ENCODE measurements around the gene ACY1. TPM values are rescaled to one million over a fixed set of nuclear protein-coding genes. Genes with fewer than 3 reads are reported as not detected.
A peak's percentile ranks its signal among the peaks of the same experiment; 100 is the strongest.

ACY1 gene
- total RNA-seq, 4 donors from 2014 or later = 165 to 426 (median 250) TPM

DNA sequence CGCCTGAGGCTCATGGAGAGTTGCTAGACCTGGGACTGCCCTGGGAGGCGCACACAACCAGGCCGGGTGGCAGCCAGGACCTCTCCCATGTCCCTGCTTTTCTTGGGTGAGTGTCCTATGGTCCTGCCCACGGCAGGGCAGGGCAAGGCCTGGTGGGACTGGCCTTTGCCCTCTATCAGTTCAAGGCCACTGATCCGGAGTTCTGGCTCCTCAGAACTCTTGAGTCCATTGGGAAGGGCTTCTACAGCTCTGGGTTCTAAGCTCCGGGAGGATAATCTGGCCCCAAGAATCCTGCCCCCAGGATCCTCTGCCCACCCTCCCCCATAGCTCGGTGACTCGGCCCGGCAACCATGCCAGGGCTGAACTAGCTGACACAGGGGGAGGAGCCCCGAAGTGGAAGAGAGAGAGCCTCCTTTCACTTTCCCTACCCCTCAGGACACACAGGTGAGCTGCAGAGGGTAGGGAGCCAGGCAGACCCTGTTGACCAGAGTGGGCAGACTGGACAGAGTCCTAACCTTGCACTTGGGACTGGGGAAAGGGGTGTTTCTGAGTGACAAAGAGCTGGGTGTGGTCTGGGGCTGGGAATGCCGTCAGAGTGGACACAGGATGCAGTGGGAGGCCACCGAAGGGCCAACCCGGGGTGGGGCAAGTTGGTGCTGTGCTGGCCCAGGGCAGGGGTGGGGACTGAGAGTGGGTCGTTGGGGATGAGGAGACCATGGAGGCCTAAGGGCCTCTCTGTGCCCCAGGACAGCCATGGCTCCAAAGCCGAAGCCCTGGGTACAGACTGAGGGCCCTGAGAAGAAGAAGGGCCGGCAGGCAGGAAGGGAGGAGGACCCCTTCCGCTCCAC lies 40.5 kb upstream of the ACY1 start:
- TF ChIP-seq, protein P1, sequence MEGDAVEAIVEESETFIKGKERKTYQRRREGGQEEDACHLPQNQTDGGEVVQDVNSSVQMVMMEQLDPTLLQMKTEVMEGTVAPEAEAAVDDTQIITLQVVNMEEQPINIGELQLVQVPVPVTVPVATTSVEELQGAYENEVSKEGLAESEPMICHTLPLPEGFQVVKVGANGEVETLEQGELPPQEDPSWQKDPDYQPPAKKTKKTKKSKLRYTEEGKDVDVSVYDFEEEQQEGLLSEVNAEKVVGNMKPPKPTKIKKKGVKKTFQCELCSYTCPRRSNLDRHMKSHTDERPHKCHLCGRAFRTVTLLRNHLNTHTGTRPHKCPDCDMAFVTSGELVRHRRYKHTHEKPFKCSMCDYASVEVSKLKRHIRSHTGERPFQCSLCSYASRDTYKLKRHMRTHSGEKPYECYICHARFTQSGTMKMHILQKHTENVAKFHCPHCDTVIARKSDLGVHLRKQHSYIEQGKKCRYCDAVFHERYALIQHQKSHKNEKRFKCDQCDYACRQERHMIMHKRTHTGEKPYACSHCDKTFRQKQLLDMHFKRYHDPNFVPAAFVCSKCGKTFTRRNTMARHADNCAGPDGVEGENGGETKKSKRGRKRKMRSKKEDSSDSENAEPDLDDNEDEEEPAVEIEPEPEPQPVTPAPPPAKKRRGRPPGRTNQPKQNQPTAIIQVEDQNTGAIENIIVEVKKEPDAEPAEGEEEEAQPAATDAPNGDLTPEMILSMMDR (IDR thresholded peaks at IDR 0.05) = no peak
- TF ChIP-seq POLR2AphosphoS5 (IDR thresholded peaks at IDR 0.05) (peak in 2 of 3 donors; percentile 51 to 58), POLR2A (IDR thresholded peaks at IDR 0.05) (peak; percentile 60), EP300 (IDR thresholded peaks at IDR 0.05; ENCODE audit: low read depth) (no peak)
- in situ Hi-C loops (cut with MboI; ENCODE audit: low pct_ligation_motif_present in 1 of 4, low pct_unique_long_range_greater_than_20kb in 1 of 4, low sequenced_read_pairs in 3 of 4) = no loop called here
- no peaks in the 10 kb centered on the region for H3K27me3 ChIP-seq
- H3K9me3 ChIP-seq = no peaks in the 10 kb centered on the region
- peak overlapping the region; percentile 27 to 46 (median 40) for H3K4me3 ChIP-seq
- peak; percentile 73 for DNase-seq
- peaks cover 18 to 30% (median 27%) of the 10 kb centered on the region in 4 donors for H3K4me1 ChIP-seq
- peak overlapping the region; percentile 89 to 97 (median 93) for H3K27ac ChIP-seq
- peaks cover 0 to 3% (median under 1%) of the 10 kb centered on the region in 4 donors for H3K36me3 ChIP-seq
- 32% methylated on average over 14 of the region's 17 CpGs; no CpG with 5 or more reads in 1 of the 2 donors for WGBS, 2 donors (ENCODE audit: low coverage in 1 of 2)
- intact Hi-C loops (cut with DNase I; ENCODE audit: low total_unique reads) = no loop called here

DNA sequence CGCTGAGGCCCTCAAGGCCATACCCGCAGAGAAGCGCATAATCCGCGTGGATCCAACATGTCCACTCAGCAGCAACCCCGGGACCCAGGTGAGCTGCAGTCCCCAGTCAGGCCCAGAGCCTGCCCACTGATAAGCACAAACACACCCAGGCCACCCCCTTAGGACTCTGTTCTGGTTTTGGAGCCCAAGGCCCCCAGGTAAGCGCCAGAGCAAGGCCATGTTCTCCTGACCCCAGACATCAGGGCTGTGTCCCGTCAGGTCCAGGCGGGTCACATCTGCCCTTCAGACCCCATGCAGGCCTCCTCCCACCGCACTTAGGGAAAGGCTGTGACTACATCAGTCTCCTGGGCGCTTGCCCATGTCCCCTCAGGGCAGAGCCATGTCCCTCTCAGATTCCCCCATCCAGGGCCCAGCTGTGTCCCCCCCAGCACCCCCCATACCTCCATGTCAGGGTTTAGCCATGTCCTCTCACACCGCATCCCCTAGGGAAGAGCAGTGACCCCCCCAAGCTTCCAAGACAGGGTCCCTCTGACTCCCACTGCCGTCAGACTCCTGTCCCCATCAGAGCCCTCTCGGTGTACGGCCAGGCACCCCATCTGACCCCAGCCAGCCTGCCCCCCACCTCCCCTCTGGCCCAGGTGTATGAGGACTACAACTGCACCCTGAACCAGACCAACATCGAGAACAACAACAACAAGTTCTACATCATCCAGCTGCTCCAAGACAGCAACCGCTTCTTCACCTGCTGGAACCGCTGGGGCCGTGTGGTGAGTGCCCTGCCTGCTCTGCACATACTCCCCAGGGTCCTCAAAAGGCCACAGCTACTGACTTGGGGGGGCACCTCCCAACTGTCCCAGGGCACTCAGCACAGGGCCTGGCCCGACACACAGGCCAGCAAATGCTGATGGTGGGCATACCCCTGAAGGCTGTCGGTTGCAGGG lies 39.6 kb upstream of the ACY1 start:
- WGBS, 2 donors (ENCODE audit: low coverage in 1 of 2) = 94% methylated on average over 21 of the region's 21 CpGs; no CpG with 5 or more reads in 1 of the 2 donors
- Histone ChIP-seq H3K27me3 (no peaks in the 10 kb centered on the region), H3K9me3 (no peaks in the 10 kb centered on the region), H3K36me3 (no peaks in the 10 kb centered on the region), H3K27ac (peak overlapping the region; percentile 89 to 97 (median 93)), H3K4me3 (no peak overlapping the region), H3K4me1 (peaks cover 18 to 30% (median 27%) of the 10 kb centered on the region in 4 donors)
- TF ChIP-seq POLR2AphosphoS5 (IDR thresholded peaks at IDR 0.05) (no peak), POLR2A (IDR thresholded peaks at IDR 0.05) (no peak), EP300 (IDR thresholded peaks at IDR 0.05; ENCODE audit: low read depth) (no peak)
- TF ChIP-seq, protein P1 (IDR thresholded peaks at IDR 0.05) = no peak
- intact Hi-C loops (cut with DNase I; ENCODE audit: low total_unique reads) = no loop called here
- in situ Hi-C loops (cut with MboI; ENCODE audit: low pct_ligation_motif_present in 1 of 4, low pct_unique_long_range_greater_than_20kb in 1 of 4, low sequenced_read_pairs in 3 of 4) = no loop called here
- DNase-seq = no peak

DNA sequence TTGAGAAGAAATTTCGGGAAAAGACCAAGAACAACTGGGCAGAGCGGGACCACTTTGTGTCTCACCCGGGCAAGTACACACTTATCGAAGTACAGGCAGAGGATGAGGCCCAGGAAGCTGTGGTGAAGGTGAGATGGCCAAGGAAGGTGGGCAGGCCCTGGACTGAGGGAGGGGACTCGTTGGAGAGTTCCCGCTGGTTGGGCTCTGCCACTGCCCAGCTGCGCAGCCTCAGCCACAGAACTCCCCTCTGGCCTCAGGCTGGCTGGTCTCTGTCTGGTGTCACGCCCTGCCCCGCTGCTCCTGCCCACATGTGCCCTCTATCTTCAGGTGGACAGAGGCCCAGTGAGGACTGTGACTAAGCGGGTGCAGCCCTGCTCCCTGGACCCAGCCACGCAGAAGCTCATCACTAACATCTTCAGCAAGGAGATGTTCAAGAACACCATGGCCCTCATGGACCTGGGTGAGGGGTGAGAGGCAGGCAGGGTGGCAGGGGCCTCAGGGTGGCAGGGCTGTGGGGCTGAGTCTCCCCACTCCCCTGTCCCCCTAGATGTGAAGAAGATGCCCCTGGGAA lies 38.8 kb upstream of the ACY1 start:
- in situ Hi-C loops (cut with MboI; ENCODE audit: low pct_ligation_motif_present in 1 of 4, low pct_unique_long_range_greater_than_20kb in 1 of 4, low sequenced_read_pairs in 3 of 4) (no loop called here), intact Hi-C loops (cut with DNase I; ENCODE audit: low total_unique reads) (loop anchor here (5.0 kb wide), 1 partner anchor 1868 kb away; no protein-coding TSS in a partner anchor)
- Histone ChIP-seq H3K4me3 (no peak overlapping the region), H3K27ac (no peak overlapping the region), H3K4me1 (peaks cover 18 to 30% (median 27%) of the 10 kb centered on the region in 4 donors), H3K27me3 (no peaks in the 10 kb centered on the region), H3K36me3 (no peaks in the 10 kb centered on the region), H3K9me3 (no peaks in the 10 kb centered on the region)
- 80 to 87% methylated on average over 1 to 11 of the region's 11 CpGs for WGBS, 2 donors (ENCODE audit: low coverage in 1 of 2)
- TF ChIP-seq EP300 (IDR thresholded peaks at IDR 0.05; ENCODE audit: low read depth) (no peak), POLR2AphosphoS5 (IDR thresholded peaks at IDR 0.05) (no peak)
- no peak for DNase-seq

DNA sequence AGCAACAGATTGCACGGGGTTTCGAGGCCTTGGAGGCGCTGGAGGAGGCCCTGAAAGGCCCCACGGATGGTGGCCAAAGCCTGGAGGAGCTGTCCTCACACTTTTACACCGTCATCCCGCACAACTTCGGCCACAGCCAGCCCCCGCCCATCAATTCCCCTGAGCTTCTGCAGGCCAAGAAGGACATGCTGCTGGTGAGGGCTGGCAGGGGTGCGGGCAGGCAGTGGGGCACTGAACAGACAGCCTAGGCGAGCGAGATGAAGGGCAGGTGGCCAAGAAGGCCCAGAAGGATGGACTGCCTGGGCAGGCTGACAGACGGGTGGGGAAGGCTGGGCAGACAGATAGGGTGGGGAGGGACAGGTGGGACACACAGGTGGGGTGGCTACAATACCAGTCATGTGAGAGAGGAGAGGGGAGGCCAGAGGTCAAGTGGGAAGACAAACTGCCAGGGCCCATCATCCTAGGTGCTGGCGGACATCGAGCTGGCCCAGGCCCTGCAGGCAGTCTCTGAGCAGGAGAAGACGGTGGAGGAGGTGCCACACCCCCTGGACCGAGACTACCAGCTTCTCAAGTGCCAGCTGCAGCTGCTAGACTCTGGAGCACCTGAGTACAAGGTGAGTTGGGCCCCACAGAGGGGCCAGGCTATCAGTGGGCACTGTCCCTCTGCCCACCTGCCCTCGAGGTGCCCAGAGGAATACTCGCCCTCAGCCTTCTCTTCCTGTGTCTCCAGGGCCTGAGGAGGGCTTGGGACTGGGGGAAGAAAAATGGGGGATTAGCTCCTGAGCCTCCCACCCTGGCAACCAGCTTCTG lies 38.1 kb upstream of the ACY1 start:
- WGBS, 2 donors (ENCODE audit: low coverage in 1 of 2) = 73 to 92% methylated on average over 3 to 18 of the region's 18 CpGs
- intact Hi-C loops (cut with DNase I; ENCODE audit: low total_unique reads) = loop anchor here (5.0 kb wide), 1 partner anchor 1867 kb away; no protein-coding TSS in a partner anchor
- Histone ChIP-seq H3K27me3 (no peaks in the 10 kb centered on the region), H3K36me3 (no peaks in the 10 kb centered on the region), H3K4me1 (peaks cover 13 to 25% (median 24%) of the 10 kb centered on the region in 4 donors), H3K9me3 (no peaks in the 10 kb centered on the region), H3K4me3 (no peak overlapping the region), H3K27ac (no peak overlapping the region)
- DNase-seq = no peak
- in situ Hi-C loops (cut with MboI; ENCODE audit: low pct_ligation_motif_present in 1 of 4, low pct_unique_long_range_greater_than_20kb in 1 of 4, low sequenced_read_pairs in 3 of 4) = no loop called here
- TF ChIP-seq EP300 (IDR thresholded peaks at IDR 0.05; ENCODE audit: low read depth) = no peak
- no peak for TF ChIP-seq POLR2AphosphoS5 (IDR thresholded peaks at IDR 0.05)
- TF ChIP-seq, protein P1 (IDR thresholded peaks at IDR 0.05) = no peak
- TF ChIP-seq POLR2A (IDR thresholded peaks at IDR 0.05) = no peak
